Transverse colon (tissue), 4 donors: ENCODE results near the gene CEBPB. TPM values are rescaled to one million over a fixed set of nuclear protein-coding genes. Genes with fewer than 3 reads are reported as not detected.

ENCODE experiments used
- DNase-seq: peaks from one replicate; pipeline ENCODE4 v3.0.0-alpha.2; 2019
- H3K27ac ChIP-seq, 4 donors: fragments of 200-600 bp; sonication (generic); 2 replicates each; pipeline ENCODE4 v1.5.1; 2016 to 2018; ENCODE audit warnings: inconsistent platforms in 4 of 4
- H3K27me3 ChIP-seq: fragments of 200-600 bp; sonication (generic); 2 replicates; pipeline ENCODE4 v1.5.1; 2017; ENCODE audit warnings: inconsistent platforms
- H3K36me3 ChIP-seq, 4 donors: fragments of 200-600 bp; sonication (generic); 2 replicates each; pipeline ENCODE4 v1.5.1; 2017 to 2019; ENCODE audit warnings: inconsistent platforms in 4 of 4
- H3K4me1 ChIP-seq, 4 donors: fragments of 200-600 bp; sonication (generic); 2 replicates each; pipeline ENCODE4 v1.5.1; 2017 to 2020; ENCODE audit warnings: inconsistent platforms in 4 of 4
- H3K4me3 ChIP-seq, 4 donors: fragments of 200-600 bp; sonication (generic); 1 replicate in 1 of 4; 2 replicates in 3 of 4; pipeline versions ENCODE4 v1.5.1 to v1.6.1; 2017 to 2019; ENCODE audit warnings: inconsistent platforms in 4 of 4
- H3K9me3 ChIP-seq, 2 donors: fragments of 200-600 bp; sonication (generic); 2 replicates each; pipeline ENCODE4 v1.5.1; 2017 to 2019; ENCODE audit warnings: inconsistent platforms in 2 of 2
- CTCF ChIP-seq, 5 experiments: fragments of 200-600 bp in 3 of 5; fragments of 450-650 bp in 2 of 5; sonication (generic) in 3 of 5; IDR thresholded peaks; 1 replicate in 2 of 5; 2 replicates in 3 of 5; pipeline ENCODE4 v1.5.1; 2016 to 2017; ENCODE audit warnings: antibody characterized with exemption in 5 of 5, inconsistent platforms in 3 of 5, mild to moderate bottlenecking in 2 of 5, moderate library complexity in 1 of 5
- EP300 ChIP-seq: sonication (generic); formaldehyde crosslinking; IDR thresholded peaks from one replicate; pipeline ENCODE4 v1.6.1; 2017; ENCODE audit warnings: antibody characterized with exemption, low read depth
- POLR2A ChIP-seq: fragments of 450-650 bp; IDR thresholded peaks from one replicate; pipeline ENCODE4 v1.6.1; 2016; ENCODE audit warnings: antibody characterized with exemption, mild to moderate bottlenecking, moderate library complexity
- POLR2AphosphoS5 ChIP-seq, 3 donors: sonication (generic); formaldehyde crosslinking; IDR thresholded peaks; one replicate each; pipeline ENCODE4 v1.6.1; 2016; ENCODE audit warnings: antibody characterized with exemption in 3 of 3
- WGBS, 2 donors: methylation state at CpG; one replicate each; pipeline ENCODE4 v1.1.5; 2018; ENCODE audit warnings: low coverage in 1 of 2; 5-methylcytosine and 5-hydroxymethylcytosine counted together
- in situ Hi-C, 4 donors: fragments of 200-750 bp; cut with MboI; loops; one replicate each; pipeline versions ENCODE4 v1.15.0 to v1.15.1; 2017; ENCODE audit warnings: low sequenced_read_pairs in 3 of 4, low pct_ligation_motif_present in 1 of 4, low pct_unique_long_range_greater_than_20kb in 1 of 4
- intact Hi-C: fragments of 100-400 bp; cut with DNase I; formaldehyde crosslinking; loops from one replicate; pipeline ENCODE4 v1.15.1; 2023; ENCODE audit warnings: low total_unique reads
- total RNA-seq, 4 donors: library from RNA; depleted of rRNA; stranded (reverse); fragments of >200 nt; gene quantifications; one replicate each; pipeline ENCODE4 v1.1.0, GENCODE V29; 2016

The CEBPB gene
- total RNA-seq, 4 donors from 2014 or later, result 26.1 to 78.9 (median 57.1) TPM

DNA sequence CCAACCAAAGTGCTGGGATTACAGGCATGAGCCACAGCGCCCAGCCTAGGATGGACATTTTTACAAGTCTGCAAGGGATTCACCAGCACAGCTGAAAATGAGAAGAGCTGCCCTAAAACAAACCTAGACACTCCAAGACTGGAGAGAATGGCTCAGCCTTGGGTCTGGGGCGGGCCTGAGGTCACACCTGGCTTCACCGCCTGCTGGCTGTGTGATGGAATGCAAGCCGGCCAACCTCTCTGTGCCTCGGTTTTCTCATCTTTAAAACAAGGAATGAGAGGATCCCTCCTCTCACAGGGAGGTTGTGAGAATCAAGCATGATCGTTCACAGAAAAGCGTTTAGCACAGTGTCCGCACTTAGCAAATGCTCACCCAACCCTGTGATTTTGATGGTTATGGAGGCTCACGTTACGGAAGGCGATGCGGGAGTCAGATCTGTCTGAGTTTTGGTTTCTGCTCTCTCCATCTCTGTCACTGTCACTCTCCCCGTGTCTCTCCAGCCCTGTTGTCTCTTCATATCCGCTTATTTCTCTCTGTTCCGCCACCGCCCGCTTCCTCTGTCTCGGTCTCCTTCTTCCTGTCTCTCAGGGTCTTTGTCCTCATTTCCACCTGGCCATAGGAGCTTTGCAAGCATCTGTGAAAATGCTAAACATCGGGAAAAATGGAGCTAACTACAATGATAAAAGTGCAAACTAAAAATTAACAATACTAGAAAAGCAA, 47.6 kb downstream of the CEBPB start:
- no peak for TF ChIP-seq POLR2AphosphoS5 (IDR thresholded peaks at IDR 0.05)
- TF ChIP-seq EP300, result no peak
- no peak for TF ChIP-seq CTCF (IDR thresholded peaks at IDR 0.05)
- no peak for TF ChIP-seq POLR2A
- in situ Hi-C loops, result no loop called here
- Histone ChIP-seq H3K36me3 (no peaks in the 10 kb centered on the region), H3K4me3 (no peak overlapping the region), H3K27ac (no peak overlapping the region), H3K27me3 (no peaks in the 10 kb centered on the region), H3K4me1 (peaks cover 0 to 5% (median 2%) of the 10 kb centered on the region in 4 donors), H3K9me3 (no peaks in the 10 kb centered on the region)
- no peak for DNase-seq
- intact Hi-C loops, result no loop called here
- 80 to 84% methylated on average over 7 to 19 of the region's 19 CpGs for WGBS, 2 donors

DNA sequence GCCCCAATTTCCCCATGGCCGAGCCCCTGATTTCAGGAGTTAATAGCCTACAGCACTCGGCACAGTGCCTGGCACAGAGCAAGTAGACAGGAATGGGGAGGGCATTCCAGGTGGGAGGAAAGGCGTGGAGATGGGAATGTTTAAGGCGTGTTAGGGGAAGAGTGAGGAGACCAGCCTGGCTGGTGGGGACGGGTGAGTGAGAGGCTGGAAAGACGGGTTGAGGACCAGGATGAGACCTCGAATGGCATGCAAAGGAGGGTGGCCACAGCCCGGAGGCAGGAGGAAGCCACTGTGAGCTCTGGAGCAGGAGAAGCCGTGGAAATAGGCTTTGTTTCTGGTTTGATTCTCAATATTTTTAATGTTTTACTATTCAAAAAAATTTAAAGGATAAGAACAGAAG, 49.5 kb downstream of the CEBPB start:
- Histone ChIP-seq H3K4me3 (no peak overlapping the region), H3K4me1 (peaks cover 0 to 9% (median 4%) of the 10 kb centered on the region in 4 donors), H3K27me3 (no peaks in the 10 kb centered on the region), H3K36me3 (no peaks in the 10 kb centered on the region), H3K9me3 (no peaks in the 10 kb centered on the region), H3K27ac (no peak overlapping the region)
- intact Hi-C loops (no loop called here), in situ Hi-C loops (no loop called here)
- DNase-seq, result no peak
- TF ChIP-seq POLR2A (no peak), EP300 (no peak), CTCF (IDR thresholded peaks at IDR 0.05) (no peak), POLR2AphosphoS5 (IDR thresholded peaks at IDR 0.05) (no peak)
- WGBS, 2 donors, result 48 to 78% methylated on average over 7 to 9 of the region's 9 CpGs

GRCh38 chr20:50242178-50242514, 51.5 kb downstream of the CEBPB start:
- no peaks in the 10 kb centered on the region for H3K27me3 ChIP-seq
- intact Hi-C loops, result no loop called here
- 89% methylated on average over 3 to 6 of the region's 6 CpGs for WGBS, 2 donors
- H3K4me1 ChIP-seq, result peaks cover 0 to 9% (median 4%) of the 10 kb centered on the region in 4 donors
- no peaks in the 10 kb centered on the region for H3K36me3 ChIP-seq
- H3K9me3 ChIP-seq, result no peaks in the 10 kb centered on the region
- DNase-seq, result no peak
- TF ChIP-seq EP300 (no peak), CTCF (IDR thresholded peaks at IDR 0.05) (no peak), POLR2A (no peak), POLR2AphosphoS5 (IDR thresholded peaks at IDR 0.05) (no peak)
- in situ Hi-C loops, result no loop called here
- no peak overlapping the region for H3K4me3 ChIP-seq
- no peak overlapping the region for H3K27ac ChIP-seq

Other genes with a start within 250 kb of the CEBPB start
- gene SNAI1, start 207.8 kb upstream of the CEBPB start, total RNA-seq, result under 1 TPM in 3 of 4 donors, not detected in 1; 0.32 to 0.41 (median 0.40) TPM
- 100 to 1,000 TPM in 1 of 4 donors, 10 to 100 TPM in 3; 23.7 to 104 (median 62.8) TPM for gene UBE2V1, start 77.7 kb upstream of the CEBPB start, total RNA-seq
- 10 to 100 TPM in 3 of 4 donors, 1 to 10 TPM in 1; 9.6 to 30.9 (median 23.2) TPM for gene PEDS1, start 37.1 kb upstream of the CEBPB start, total RNA-seq